Fibroblast of villous mesenchyme (primary cell): Measurements from ENCODE around the gene ATG10. TPM values are rescaled to one million over a fixed set of nuclear protein-coding genes. Genes with fewer than 3 reads are reported as not detected.

Source experiments
- DNase-seq: peaks from one replicate; pipeline ENCODE4 v3.0.0-alpha.2; 2010; ENCODE audit warnings: low read depth
- H3K4me3 ChIP-seq: 2 replicates; pipeline ENCODE4 v1.5.1; 2011; ENCODE audit warnings: low read depth, mild to moderate bottlenecking, low read length
- CTCF ChIP-seq: IDR thresholded peaks from 2 replicates; pipeline ENCODE4 v1.5.1; 2012; ENCODE audit warnings: low read depth, mild to moderate bottlenecking, low read length; ENCODE audit not compliant: insufficient read depth
- total RNA-seq: library from RNA; depleted of rRNA; stranded (reverse); fragments of >200 nt; gene quantifications from 2 replicates; pipeline ENCODE4 v1.2.3, GENCODE V29; 2012

The ATG10 gene
- total RNA-seq, 1 donor, result 9.1 TPM

GRCh38 chr5:82244854-82245635 is 273.2 kb downstream of the ATG10 start:
- peak; percentile 8 for DNase-seq
- TF ChIP-seq CTCF, result peak; percentile 10
- no peak overlapping the region for H3K4me3 ChIP-seq

GRCh38 chr5:82246960-82247574 is 275.2 kb downstream of the ATG10 start:
- DNase-seq, result no peak
- no peak overlapping the region for H3K4me3 ChIP-seq
- TF ChIP-seq CTCF, result no peak

GRCh38 chr5:82252744-82253143 is 280.9 kb downstream of the ATG10 start:
- no peak overlapping the region for H3K4me3 ChIP-seq
- TF ChIP-seq CTCF, result no peak
- no peak for DNase-seq

- TF ChIP-seq CTCF, result no peak
- no peak for DNase-seq
- H3K4me3 ChIP-seq, result no peak overlapping the region
These were observed 284.0 kb downstream of the ATG10 start for GRCh38 chr5:82255844-82256243.

GRCh38 chr5:82257247-82257646 is 285.4 kb downstream of the ATG10 start:
- no peak for TF ChIP-seq CTCF
- no peak for DNase-seq
- no peak overlapping the region for H3K4me3 ChIP-seq

GRCh38 chr5:82257729-82258128 is 285.9 kb downstream of the ATG10 start:
- no peak overlapping the region for H3K4me3 ChIP-seq
- TF ChIP-seq CTCF, result no peak
- DNase-seq, result no peak
